ENCODE results near the gene CTTN.
"Not testable (repeated sequence)": the region's sequence is repeated elsewhere in the genome, so short reads cannot be mapped to it uniquely, and the experiment has no call there.

CTTN gene

GRCh38 chr11:70378506-70379134, 19.7 kb upstream of the CTTN start:
- FAIRE-seq (peak; percentile 68), DNase-seq (ENCODE audit: insufficient read length, low spot score) (no peak)

GRCh38 chr11:70381350-70381749, 17.0 kb upstream of the CTTN start:
- FAIRE-seq (no peak), DNase-seq (ENCODE audit: insufficient read length, low spot score) (no peak)

- DNase-seq (ENCODE audit: insufficient read length, low spot score), result no peak
- FAIRE-seq, result peak; percentile 75
Measured at GRCh38 chr11:70381872-70382861, 16.2 kb upstream of the CTTN start.

- FAIRE-seq (no peak), DNase-seq (ENCODE audit: insufficient read length, low spot score) (no peak)
Measured at GRCh38 chr11:70383664-70384565, 14.4 kb upstream of the CTTN start.

- no peak for DNase-seq (ENCODE audit: insufficient read length, low spot score)
- no peak for FAIRE-seq
Measured at GRCh38 chr11:70384566-70385152, 13.7 kb upstream of the CTTN start.

GRCh38 chr11:70387564-70387963, 10.8 kb upstream of the CTTN start:
- FAIRE-seq (no peak), DNase-seq (ENCODE audit: insufficient read length, low spot score) (no peak)

GRCh38 chr11:70389201-70389600, 9.1 kb upstream of the CTTN start:
- DNase-seq (ENCODE audit: insufficient read length, low spot score) (no peak), FAIRE-seq (no peak)

- not testable (repeated sequence) for DNase-seq (ENCODE audit: insufficient read length, low spot score); FAIRE-seq
Measured at GRCh38 chr11:70390882-70391281, 7.4 kb upstream of the CTTN start.

GRCh38 chr11:70394211-70394950, 3.9 kb upstream of the CTTN start:
- DNase-seq (ENCODE audit: insufficient read length, low spot score), result no peak
- no peak for FAIRE-seq

- DNase-seq (ENCODE audit: insufficient read length, low spot score) (peak; percentile 40), FAIRE-seq (no peak)
Measured at GRCh38 chr11:70397336-70397982, 870 bp upstream of the CTTN start.

GRCh38 chr11:70398834-70399680, 728 bp downstream of the CTTN start:
- DNase-seq (ENCODE audit: insufficient read length, low spot score) (no peak), FAIRE-seq (no peak)

- FAIRE-seq, result peak; percentile 93
Measured at GRCh38 chr11:70399681-70400112, 1.4 kb downstream of the CTTN start.

GRCh38 chr11:70400643-70401042, 2.3 kb downstream of the CTTN start:
- no peak for FAIRE-seq
- no peak for DNase-seq (ENCODE audit: insufficient read length, low spot score)

More at GRCh38 chr11:70399681-70400112, 1.4 kb downstream of the CTTN start:
- DNase-seq (ENCODE audit: insufficient read length, low spot score), result peak; percentile 98

- DNase-seq (ENCODE audit: insufficient read length, low spot score) (no peak), FAIRE-seq (no peak)
Measured at GRCh38 chr11:70402016-70402415, 3.7 kb downstream of the CTTN start.

- no peak for FAIRE-seq
Measured at GRCh38 chr11:70402685-70403084, 4.4 kb downstream of the CTTN start.

GRCh38 chr11:70404244-70404643, 5.9 kb downstream of the CTTN start:
- no peak for FAIRE-seq
- DNase-seq (ENCODE audit: insufficient read length, low spot score), result no peak

More at GRCh38 chr11:70402685-70403084, 4.4 kb downstream of the CTTN start:
- no peak for DNase-seq (ENCODE audit: insufficient read length, low spot score)

- DNase-seq (ENCODE audit: insufficient read length, low spot score) (no peak), FAIRE-seq (no peak)
Measured at GRCh38 chr11:70405679-70406395, 7.5 kb downstream of the CTTN start.

GRCh38 chr11:70407121-70407520, 8.8 kb downstream of the CTTN start:
- FAIRE-seq, result no peak
- DNase-seq (ENCODE audit: insufficient read length, low spot score), result no peak
